ENCODE data around the gene SSR1.
"Not testable (repeated sequence)": the region's sequence is repeated elsewhere in the genome, so short reads cannot be mapped to it uniquely, and the experiment has no call there.

Gene SSR1

GRCh38 chr6:7316658-7317533 lies 3.9 kb upstream of the SSR1 start:
- DNase-seq: no peak

GRCh38 chr6:7315948-7316365 lies 3.0 kb upstream of the SSR1 start:
- DNase-seq: no peak

- DNase-seq: not testable (repeated sequence)
Measured at GRCh38 chr6:7315087-7315947, 2.3 kb upstream of the SSR1 start.

GRCh38 chr6:7314414-7314813 lies 1.4 kb upstream of the SSR1 start:
- no peak for DNase-seq

GRCh38 chr6:7313505-7314165 lies 636 bp upstream of the SSR1 start:
- DNase-seq: peak in 1 of 2 donors; percentile 42

GRCh38 chr6:7311917-7312615 lies 933 bp downstream of the SSR1 start:
- peak; percentile 38 to 69 for DNase-seq

- DNase-seq: no peak
Measured at GRCh38 chr6:7311176-7311575, 1.8 kb downstream of the SSR1 start.

GRCh38 chr6:7309050-7309449 lies 3.9 kb downstream of the SSR1 start:
- no peak for DNase-seq

- DNase-seq: no peak
Measured at GRCh38 chr6:7307533-7307932, 5.5 kb downstream of the SSR1 start.

GRCh38 chr6:7304821-7305220 lies 8.2 kb downstream of the SSR1 start:
- no peak for DNase-seq

- no peak for DNase-seq
Measured at GRCh38 chr6:7301702-7302101, 11.3 kb downstream of the SSR1 start.

GRCh38 chr6:7300926-7301325 lies 12.1 kb downstream of the SSR1 start:
- no peak for DNase-seq

GRCh38 chr6:7298113-7298512 lies 14.9 kb downstream of the SSR1 start:
- no peak for DNase-seq

GRCh38 chr6:7296602-7297001 lies 16.4 kb downstream of the SSR1 start:
- DNase-seq: no peak

GRCh38 chr6:7295916-7296315 lies 17.1 kb downstream of the SSR1 start:
- DNase-seq: no peak

- no peak for DNase-seq
Measured at GRCh38 chr6:7292596-7293255, 20.3 kb downstream of the SSR1 start.

GRCh38 chr6:7290079-7290478 lies 22.9 kb downstream of the SSR1 start:
- no peak for DNase-seq

- DNase-seq: no peak
Measured at GRCh38 chr6:7285416-7285815, 27.6 kb downstream of the SSR1 start.

GRCh38 chr6:7283676-7284075 lies 29.3 kb downstream of the SSR1 start:
- DNase-seq: no peak

GRCh38 chr6:7282097-7282906 lies 30.7 kb downstream of the SSR1 start:
- no peak for DNase-seq

- no peak for DNase-seq
Measured at GRCh38 chr6:7276199-7276524, 36.8 kb downstream of the SSR1 start.

Data from inflammatory macrophage (primary cell).